Astrocyte (in vitro differentiated cells and primary cell): ENCODE measurements around the gene TRMT44.

ENCODE experiments used
- CTCF ChIP-seq: IDR thresholded peaks from 2 replicates; pipeline ENCODE4 v1.5.1; 2011; ENCODE audit warnings: low read depth, mild to moderate bottlenecking, inconsistent platforms, low read length, moderate library complexity; ENCODE audit not compliant: insufficient read depth
- EZH2 ChIP-seq: IDR thresholded peaks from 2 replicates; pipeline ENCODE4 v1.6.1; 2012; ENCODE audit warnings: mild to moderate bottlenecking, low read length, inconsistent platforms; ENCODE audit not compliant: insufficient read depth

- no peak for TF ChIP-seq CTCF
- no peak for TF ChIP-seq EZH2
Observed at GRCh38 chr4:8502371-8502770, 61.8 kb downstream of the TRMT44 start.
